Activated T-cell treated with anti-CD3 and anti-CD28 coated beads, Interleukin-2, amount 50 U/mL, for 48 hours (primary cell): ENCODE measurements around the gene LSM11.

Experiments used
- DNase-seq, 2 experiments: peaks; one replicate each; pipeline ENCODE4 v3.0.0-alpha.2; 2020

The LSM11 gene

GRCh38 chr5:157735991-157736390, 7.5 kb upstream of the LSM11 start:
- no peak for DNase-seq

GRCh38 chr5:157739388-157740228, 3.9 kb upstream of the LSM11 start:
- no peak for DNase-seq

- no peak for DNase-seq
Measured at GRCh38 chr5:157740229-157740610, 3.3 kb upstream of the LSM11 start.

GRCh38 chr5:157741131-157741530, 2.4 kb upstream of the LSM11 start:
- no peak for DNase-seq

- peak; percentile 48 to 52 for DNase-seq
Measured at GRCh38 chr5:157744051-157745011, 819 bp downstream of the LSM11 start.

GRCh38 chr5:157745041-157745456, 1.5 kb downstream of the LSM11 start:
- DNase-seq = no peak

- no peak for DNase-seq
Measured at GRCh38 chr5:157747173-157747740, 3.7 kb downstream of the LSM11 start.

- DNase-seq = no peak
Measured at GRCh38 chr5:157747766-157748700, 4.5 kb downstream of the LSM11 start.

GRCh38 chr5:157748760-157749461, 5.4 kb downstream of the LSM11 start:
- no peak for DNase-seq

GRCh38 chr5:157749462-157749799, 5.9 kb downstream of the LSM11 start:
- no peak for DNase-seq

- no peak for DNase-seq
Measured at GRCh38 chr5:157750320-157750719, 6.8 kb downstream of the LSM11 start.

- no peak for DNase-seq
Measured at GRCh38 chr5:157756122-157756521, 12.6 kb downstream of the LSM11 start.

- DNase-seq = no peak
Measured at GRCh38 chr5:157758706-157759105, 15.2 kb downstream of the LSM11 start.

GRCh38 chr5:157761690-157762621, 18.4 kb downstream of the LSM11 start:
- no peak for DNase-seq

GRCh38 chr5:157764531-157764930, 21.0 kb downstream of the LSM11 start:
- no peak for DNase-seq

- no peak for DNase-seq
Measured at GRCh38 chr5:157766442-157766841, 22.9 kb downstream of the LSM11 start.

GRCh38 chr5:157766902-157767301, 23.4 kb downstream of the LSM11 start:
- no peak for DNase-seq

- no peak for DNase-seq
Measured at GRCh38 chr5:157767689-157768088, 24.2 kb downstream of the LSM11 start.

- no peak for DNase-seq
Measured at GRCh38 chr5:157770665-157771064, 27.2 kb downstream of the LSM11 start.

- peak in 1 of 2 experiments; percentile 27 for DNase-seq
Measured at GRCh38 chr5:157772127-157772526, 28.6 kb downstream of the LSM11 start.
